MM.1S (cell line): Measurements from ENCODE around the gene MCM7.

ENCODE experiments used
- DNase-seq: peaks from one replicate; pipeline ENCODE4 v3.0.0-alpha.2; 2015
- H2AFZ ChIP-seq: fragments of 300-600 bp; sonication (generic); 2 replicates; pipeline ENCODE4 v1.6.0; 2016; ENCODE audit warnings: antibody characterized with exemption, low read length
- H3F3A ChIP-seq: fragments of 300-600 bp; sonication (generic); 2 replicates; pipeline ENCODE4 v1.6.1; 2016; ENCODE audit warnings: mild to moderate bottlenecking, antibody characterized with exemption, low read length, moderate library complexity, mixed read lengths; ENCODE audit not compliant: insufficient read depth
- H3K27ac ChIP-seq: fragments of 300-600 bp; sonication (generic); 2 replicates; pipeline ENCODE4 v1.5.1; 2016; ENCODE audit warnings: mild to moderate bottlenecking, low read length
- H3K27me3 ChIP-seq: fragments of 300-600 bp; sonication (generic); replicated peaks from 2 replicates; pipeline ENCODE4 v1.6.0; 2016; ENCODE audit warnings: low read length; ENCODE audit not compliant: insufficient read depth
- H3K36me3 ChIP-seq: fragments of 300-600 bp; sonication (generic); replicated peaks from 2 replicates; pipeline ENCODE4 v1.6.1; 2016; ENCODE audit warnings: mild to moderate bottlenecking, low read length, mixed read lengths; ENCODE audit not compliant: insufficient read depth
- H3K4me1 ChIP-seq: fragments of 300-600 bp; sonication (generic); 2 replicates; pipeline ENCODE4 v1.6.1; 2016; ENCODE audit warnings: low read length, mixed read lengths
- H3K4me2 ChIP-seq: fragments of 300-600 bp; sonication (generic); 2 replicates; pipeline ENCODE4 v1.6.0; 2016; ENCODE audit warnings: low read depth, low read length
- H3K4me3 ChIP-seq: fragments of 300-600 bp; sonication (generic); 2 replicates; pipeline ENCODE4 v1.5.1; 2016; ENCODE audit warnings: low read length, mixed read lengths
- H3K79me2 ChIP-seq: fragments of 300-600 bp; sonication (generic); 2 replicates; pipeline ENCODE4 v1.6.1; 2016; ENCODE audit warnings: mixed run types, low read length, mixed read lengths
- H3K9ac ChIP-seq: fragments of 300-600 bp; sonication (generic); 2 replicates; pipeline ENCODE4 v1.6.1; 2016; ENCODE audit warnings: low read length, mixed read lengths
- H3K9me2 ChIP-seq: fragments of 300-600 bp; sonication (generic); replicated peaks from 2 replicates; pipeline ENCODE4 v1.6.1; 2016; ENCODE audit warnings: mild to moderate bottlenecking, low read length, mixed read lengths; ENCODE audit not compliant: insufficient read depth
- H3K9me3 ChIP-seq: fragments of 300-600 bp; sonication (generic); replicated peaks from 2 replicates; pipeline ENCODE4 v1.6.1; 2016; ENCODE audit warnings: mild to moderate bottlenecking, low read length, mixed read lengths; ENCODE audit not compliant: insufficient read depth
- H4K20me1 ChIP-seq: fragments of 300-600 bp; sonication (generic); 2 replicates; pipeline ENCODE4 v1.6.1; 2016; ENCODE audit warnings: mild to moderate bottlenecking, low read length, moderate library complexity, mixed read lengths; ENCODE audit not compliant: insufficient read depth
- CTCF ChIP-seq: fragments of 300-600 bp; sonication (generic); IDR thresholded peaks from 2 replicates; pipeline ENCODE4 v1.5.1; 2016; ENCODE audit warnings: antibody characterized with exemption, low read length, mixed read lengths
- EZH2 ChIP-seq: fragments of 300-600 bp; sonication (generic); optimal IDR thresholded peaks from 2 replicates; pipeline ENCODE3; 2017; ENCODE audit warnings: low read depth, mild to moderate bottlenecking, antibody characterized with exemption, low read length, mixed read lengths
- EZH2phosphoT487 ChIP-seq: fragments of 300-600 bp; sonication (generic); IDR thresholded peaks from 2 replicates; pipeline ENCODE4 v1.6.1; 2018; ENCODE audit warnings: antibody characterized with exemption, low read length

Gene MCM7

GRCh38 chr7:100137851-100138760 lies 36.9 kb upstream of the MCM7 start:
- Histone ChIP-seq H4K20me1 (no peaks in the 10 kb centered on the region), H3K27me3 (no peaks in the 10 kb centered on the region), H3F3A (no peaks in the 10 kb centered on the region), H3K9me2 (no peaks in the 10 kb centered on the region), H3K9ac (no peak overlapping the region), H3K4me3 (no peak overlapping the region), H3K4me1 (peaks cover 3% of the 10 kb centered on the region; the same call in 1 of the 2 replicates), H3K27ac (no peak overlapping the region), H3K79me2 (no peaks in the 10 kb centered on the region), H3K4me2 (no peak overlapping the region), H3K36me3 (no peaks in the 10 kb centered on the region), H3K9me3 (no peaks in the 10 kb centered on the region), H2AFZ (no peak overlapping the region)
- TF ChIP-seq EZH2 (no peak), CTCF (no peak), EZH2phosphoT487 (no peak)
- DNase-seq: no peak

GRCh38 chr7:100132697-100133151 lies 31.5 kb upstream of the MCM7 start:
- 0 out of 2 replicates have a peak overlapping the region, but pooled peaks have one; percentile 21 for H2AFZ ChIP-seq
- no peak overlapping the region for H3K4me2 ChIP-seq
- no peaks in the 10 kb centered on the region for H3K9me3 ChIP-seq
- no peaks in the 10 kb centered on the region for H3K27me3 ChIP-seq
- H3K79me2 ChIP-seq: no peaks in the 10 kb centered on the region
- peak; percentile 63 for DNase-seq
- no peaks in the 10 kb centered on the region for H3K9me2 ChIP-seq
- peaks cover 11% of the 10 kb centered on the region for H3F3A ChIP-seq
- no peak overlapping the region for H3K27ac ChIP-seq
- H3K9ac ChIP-seq: no peak overlapping the region
- H3K4me3 ChIP-seq: no peak overlapping the region
- no peaks in the 10 kb centered on the region for H3K36me3 ChIP-seq
- peaks cover 14% of the 10 kb centered on the region for H3K4me1 ChIP-seq
- no peaks in the 10 kb centered on the region for H4K20me1 ChIP-seq
- no peak for TF ChIP-seq EZH2phosphoT487
- TF ChIP-seq CTCF: peak; percentile 93
- no peak for TF ChIP-seq EZH2

- H2AFZ ChIP-seq: no peak overlapping the region
- no peak overlapping the region for H3K4me3 ChIP-seq
- H3K27me3 ChIP-seq: no peaks in the 10 kb centered on the region
- no peak overlapping the region for H3K27ac ChIP-seq
- H3K4me2 ChIP-seq: no peak overlapping the region
- H3K79me2 ChIP-seq: no peaks in the 10 kb centered on the region
- H3K9me2 ChIP-seq: no peaks in the 10 kb centered on the region
- H3F3A ChIP-seq: peaks cover 11% of the 10 kb centered on the region
- TF ChIP-seq EZH2phosphoT487: no peak
- no peak for TF ChIP-seq EZH2
- TF ChIP-seq CTCF: no peak
- no peaks in the 10 kb centered on the region for H4K20me1 ChIP-seq
- H3K36me3 ChIP-seq: no peaks in the 10 kb centered on the region
- peaks cover 15% of the 10 kb centered on the region for H3K4me1 ChIP-seq
- no peak for DNase-seq
- H3K9me3 ChIP-seq: no peaks in the 10 kb centered on the region
- H3K9ac ChIP-seq: no peak overlapping the region
Measured at GRCh38 chr7:100132126-100132525, 30.9 kb upstream of the MCM7 start.
